NCI-H146 treated with DMSO at 0.1 percent for 48 hours (cell line): ENCODE data around the gene GALNT18.

Source experiments
- DNase-seq: peaks from one replicate; lab custom pipeline; 2025; ENCODE audit not compliant: unreplicated experiment; lab: John Stamatoyannopoulos, UW

The GALNT18 gene

GRCh38 chr11:11501546-11502262 is 120.1 kb downstream of the GALNT18 start:
- no peak for DNase-seq

DNA sequence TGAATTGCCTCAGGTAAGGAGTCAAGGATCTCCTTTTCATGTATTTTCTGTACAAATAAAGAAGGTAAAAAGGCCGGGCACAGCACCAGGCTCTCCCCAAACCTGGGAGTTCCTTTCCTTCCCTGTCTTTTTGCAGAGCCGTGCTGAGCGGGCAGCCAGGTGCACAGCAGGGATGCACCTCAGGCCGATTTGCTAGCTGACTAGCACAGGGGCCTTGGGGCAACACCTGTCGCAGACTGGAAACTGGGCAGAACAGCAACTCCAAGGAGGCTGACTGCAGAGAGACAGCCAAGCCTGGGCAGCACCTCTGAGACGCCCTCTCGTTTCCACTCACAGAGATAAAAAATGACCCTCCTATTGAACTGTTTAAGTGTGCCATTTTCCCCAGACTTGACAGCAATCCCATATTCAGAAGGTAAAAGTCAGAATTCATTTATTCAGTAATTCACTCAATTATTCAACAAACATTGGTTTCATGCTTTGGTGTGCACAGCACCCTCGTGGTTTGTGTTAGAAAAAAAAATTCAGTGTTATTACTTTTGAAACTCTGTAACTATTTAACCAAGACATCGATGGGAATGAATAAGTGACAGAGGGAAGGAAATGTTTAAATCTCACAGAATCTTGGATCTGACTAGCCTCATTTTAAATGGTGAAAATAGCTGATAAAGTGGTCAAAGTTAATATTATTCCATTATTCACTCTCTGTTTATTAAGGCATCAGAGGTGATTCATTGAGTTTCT is 120.9 kb downstream of the GALNT18 start:
- DNase-seq = peak; percentile 11

DNA sequence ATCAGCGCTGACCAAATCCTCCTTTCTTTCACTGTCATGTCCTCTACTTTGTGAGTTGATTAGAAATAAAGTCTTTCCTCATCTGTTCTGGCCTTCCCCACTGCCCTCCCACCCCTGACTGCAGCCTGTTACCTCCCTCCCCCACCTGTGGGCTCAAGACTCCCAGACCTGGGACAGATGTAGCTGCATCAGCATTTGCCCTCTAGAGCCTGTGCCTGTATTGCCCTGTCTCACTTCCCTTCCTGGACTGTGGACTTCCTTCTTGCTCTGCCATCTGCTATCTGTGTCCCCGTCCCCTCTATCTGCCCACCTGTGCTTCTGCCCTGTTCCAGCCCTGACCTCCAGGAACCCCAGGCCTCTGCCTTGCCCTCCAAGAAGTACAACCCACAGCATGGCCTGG is 122.5 kb downstream of the GALNT18 start:
- no peak for DNase-seq

DNA sequence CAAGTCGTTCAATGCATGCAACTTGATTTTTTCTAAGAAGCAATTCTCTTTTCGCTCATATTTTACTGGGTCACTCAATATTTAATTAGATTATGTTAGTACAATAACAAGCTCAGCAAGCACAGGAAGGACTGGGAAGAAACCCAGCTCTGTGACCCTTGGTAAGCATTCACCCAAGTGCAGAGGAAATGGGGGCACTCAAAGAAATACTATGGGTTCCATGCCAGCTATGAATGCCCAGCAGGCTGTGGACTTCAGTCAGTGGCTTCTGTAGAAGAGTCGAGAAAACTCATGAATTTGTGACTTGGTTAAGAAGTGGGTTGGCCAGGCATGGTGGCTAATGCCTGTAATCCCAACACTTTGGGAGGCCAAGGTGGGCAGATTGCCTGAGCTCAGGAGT is 123.6 kb downstream of the GALNT18 start:
- DNase-seq = no peak

- DNase-seq = no peak
These were observed 124.9 kb downstream of the GALNT18 start for GRCh38 chr11:11496879-11497278.

DNA sequence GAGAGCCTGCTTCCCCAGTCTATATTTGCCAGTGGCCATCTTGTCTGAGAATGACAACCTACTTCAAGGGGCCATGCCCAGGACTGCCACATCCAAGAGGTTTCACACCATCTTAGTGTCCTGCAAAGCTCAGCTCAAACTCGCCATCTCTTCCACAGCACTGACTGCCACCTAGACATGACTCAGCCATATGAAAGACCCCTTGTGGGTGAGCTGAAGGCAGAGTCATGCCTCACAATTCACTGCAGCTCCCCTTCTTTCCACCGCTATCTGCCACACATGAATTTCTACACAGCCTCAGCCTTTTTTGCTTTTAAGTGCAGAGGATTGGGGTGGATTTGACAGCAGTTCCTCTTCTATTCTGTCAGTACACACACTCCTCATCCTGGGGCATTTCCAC is 127.5 kb downstream of the GALNT18 start:
- DNase-seq = no peak

- no peak for DNase-seq
These were observed 128.1 kb downstream of the GALNT18 start for GRCh38 chr11:11493698-11494097.

GRCh38 chr11:11491589-11491988 is 130.2 kb downstream of the GALNT18 start:
- no peak for DNase-seq

DNA sequence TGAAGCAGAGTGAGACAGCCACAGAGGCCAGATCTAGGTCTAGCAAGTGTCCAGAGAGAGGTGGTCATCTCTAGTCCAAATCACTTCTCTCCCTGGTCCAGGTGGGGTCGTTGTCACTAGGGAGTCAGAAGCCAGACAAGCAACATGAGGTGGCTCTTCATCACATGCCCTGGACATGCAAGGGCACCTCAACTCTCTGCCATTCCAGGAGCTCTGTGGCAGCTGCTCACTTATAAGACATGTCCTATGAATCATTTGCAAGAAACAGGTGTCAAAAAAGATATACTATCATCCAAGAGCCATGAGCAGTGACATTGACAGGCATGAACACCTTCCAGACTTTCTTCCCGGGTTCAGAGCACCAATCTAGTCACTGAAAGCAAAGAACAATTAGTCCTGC is 130.8 kb downstream of the GALNT18 start:
- no peak for DNase-seq

GRCh38 chr11:11486423-11486822 is 135.4 kb downstream of the GALNT18 start:
- DNase-seq = no peak

- no peak for DNase-seq
These were observed 135.8 kb downstream of the GALNT18 start for GRCh38 chr11:11486002-11486401.

- no peak for DNase-seq
These were observed 138.2 kb downstream of the GALNT18 start for GRCh38 chr11:11483627-11484026.

- no peak for DNase-seq
These were observed 139.1 kb downstream of the GALNT18 start for GRCh38 chr11:11482730-11483129.

GRCh38 chr11:11481371-11481770 is 140.4 kb downstream of the GALNT18 start:
- no peak for DNase-seq

DNA sequence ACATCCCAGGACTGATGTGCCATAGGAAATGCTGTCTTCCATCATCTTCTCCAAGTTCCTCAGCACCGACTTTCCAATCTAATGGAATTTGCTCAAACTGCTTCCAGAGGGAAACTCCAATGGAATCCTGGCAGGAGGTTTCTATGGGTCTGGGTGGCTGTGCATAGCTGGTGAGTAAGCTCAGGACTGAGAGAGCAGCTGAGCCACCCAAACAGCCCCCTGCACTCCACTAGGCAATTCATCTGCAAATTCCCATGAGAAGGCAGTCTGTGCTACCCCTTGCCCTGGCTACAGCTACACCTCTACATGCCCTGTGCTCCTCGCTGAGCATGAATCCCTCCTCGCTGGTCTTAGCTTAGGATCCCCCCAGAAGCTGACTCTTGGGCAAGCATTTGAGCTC is 140.8 kb downstream of the GALNT18 start:
- no peak for DNase-seq

DNA sequence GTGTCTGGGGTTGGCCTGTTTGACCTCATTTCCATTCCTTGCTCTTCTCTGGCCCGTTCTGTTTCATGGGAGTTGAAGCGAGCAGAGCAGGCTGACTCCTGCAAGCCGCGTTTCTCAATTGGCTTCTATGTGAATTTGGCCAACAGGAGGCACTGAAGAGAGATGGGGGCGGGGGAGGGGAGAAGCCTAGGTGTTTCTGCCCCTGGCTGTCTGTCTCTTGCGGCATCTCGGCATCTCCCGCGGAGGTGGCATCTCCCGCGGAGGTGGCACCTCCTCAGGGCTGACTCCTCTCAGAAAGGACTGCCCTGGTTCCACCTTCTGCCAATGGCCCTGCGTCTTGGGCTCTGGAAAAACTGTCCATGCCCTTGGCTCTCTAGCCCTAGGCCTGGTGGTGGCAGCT is 143.1 kb downstream of the GALNT18 start:
- no peak for DNase-seq

DNA sequence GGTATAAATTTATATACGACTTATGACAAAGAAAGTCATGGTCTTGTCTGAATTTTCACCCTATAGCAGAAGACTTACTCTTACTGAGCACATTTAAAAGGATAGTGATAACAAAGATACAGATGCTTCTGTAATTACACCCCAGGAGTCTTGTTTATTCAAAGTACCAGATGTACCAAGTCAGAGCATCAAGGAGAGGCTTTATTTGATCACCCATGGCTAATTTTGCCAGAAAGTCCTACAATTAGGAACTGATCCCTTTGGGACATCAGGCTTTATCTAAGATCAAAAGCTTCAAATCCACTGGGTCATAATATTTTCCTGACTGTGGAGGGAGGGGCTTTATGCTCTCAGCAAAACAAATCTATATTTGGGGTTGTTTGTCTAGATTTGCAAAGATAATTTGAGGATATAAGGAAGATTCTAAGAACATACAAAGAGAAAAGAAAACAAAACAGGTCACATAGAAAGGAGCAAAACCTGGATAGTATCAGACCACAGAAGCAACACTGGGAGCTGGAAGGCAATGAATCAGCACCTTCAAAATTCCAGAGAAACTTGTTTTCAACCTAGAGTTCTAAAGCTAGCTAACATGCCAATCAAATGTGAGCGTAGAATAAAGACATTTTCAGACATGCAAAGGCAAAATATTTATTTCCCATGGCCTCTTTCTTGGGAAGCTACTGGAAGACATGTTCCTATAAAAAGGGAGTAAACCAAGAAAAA is 143.9 kb downstream of the GALNT18 start:
- peak; percentile 76 for DNase-seq

- DNase-seq = peak; percentile 76
These were observed 144.7 kb downstream of the GALNT18 start for GRCh38 chr11:11476971-11477645.

GRCh38 chr11:11476499-11476898 is 145.3 kb downstream of the GALNT18 start:
- peak; percentile 42 for DNase-seq

- no peak for DNase-seq
These were observed 149.7 kb downstream of the GALNT18 start for GRCh38 chr11:11472106-11472505.

DNA sequence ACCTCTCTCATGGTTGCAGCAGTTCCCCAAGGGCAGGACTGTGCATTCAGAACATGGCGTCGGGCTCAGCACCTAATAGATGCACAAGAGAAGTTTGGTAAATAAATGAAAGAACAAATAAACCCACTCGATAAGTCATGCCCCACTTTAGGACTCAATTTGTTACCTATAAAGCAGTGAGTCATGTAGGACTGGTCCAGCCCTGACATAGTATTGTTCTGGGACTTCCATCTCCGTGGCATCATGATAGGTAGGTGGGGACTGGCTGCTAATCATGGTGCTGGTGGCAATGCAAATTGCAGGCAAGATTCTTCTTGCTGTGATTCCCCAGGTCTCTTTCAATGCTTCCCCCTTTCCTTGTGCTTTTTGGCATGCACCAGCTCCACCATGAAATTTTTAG is 150.6 kb downstream of the GALNT18 start:
- no peak for DNase-seq
